Measurements from ENCODE around the gene CHIA. TPM values are rescaled to one million over a fixed set of nuclear protein-coding genes. Genes with fewer than 3 reads are reported as not detected.
A peak's percentile ranks its signal among the peaks of the same experiment; 100 is the strongest.

Gene CHIA
- total RNA-seq, 2 experiments from 2014 or later: not detected

GRCh38 chr1:111274653-111275052 is 16.0 kb upstream of the CHIA start:
- Mint-ChIP-seq H3K9me3 (peaks cover 10% of the 10 kb centered on the region), H3K4me3 (no peak overlapping the region), H3K4me1 (peaks cover 37% of the 10 kb centered on the region), H3K27ac (peak overlapping the region; percentile 15), H3K27me3 (peaks cover 30% of the 10 kb centered on the region), H3K36me3 (peaks cover 5% of the 10 kb centered on the region)
- peak; percentile 14 for DNase-seq

DNA sequence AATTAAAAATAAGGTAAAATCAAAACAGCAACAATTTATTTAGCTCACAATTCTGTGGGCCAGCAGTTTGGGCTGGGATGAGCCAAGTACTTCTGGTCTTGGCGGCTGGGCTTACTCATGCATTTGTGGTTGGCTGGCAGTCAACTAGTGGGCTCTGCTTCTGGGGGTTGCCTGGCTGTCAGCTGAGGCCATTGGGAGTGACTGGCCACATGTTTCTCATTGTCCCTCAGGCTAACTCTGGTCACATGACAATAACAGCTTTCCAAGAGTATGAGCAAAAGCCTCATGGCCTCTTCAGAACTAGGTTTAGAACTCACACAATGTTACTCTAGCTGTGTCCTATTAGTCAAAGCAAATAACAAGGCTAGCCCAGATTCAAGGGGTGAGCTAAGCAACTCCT is 15.6 kb upstream of the CHIA start:
- H3K27me3 Mint-ChIP-seq: peaks cover 27% of the 10 kb centered on the region
- H3K4me1 Mint-ChIP-seq: peaks cover 37% of the 10 kb centered on the region
- H3K36me3 Mint-ChIP-seq: peaks cover 5% of the 10 kb centered on the region
- peak; percentile 47 for DNase-seq
- no peak overlapping the region for H3K4me3 Mint-ChIP-seq
- H3K27ac Mint-ChIP-seq: peak overlapping the region; percentile 19
- H3K9me3 Mint-ChIP-seq: peaks cover 10% of the 10 kb centered on the region

DNA sequence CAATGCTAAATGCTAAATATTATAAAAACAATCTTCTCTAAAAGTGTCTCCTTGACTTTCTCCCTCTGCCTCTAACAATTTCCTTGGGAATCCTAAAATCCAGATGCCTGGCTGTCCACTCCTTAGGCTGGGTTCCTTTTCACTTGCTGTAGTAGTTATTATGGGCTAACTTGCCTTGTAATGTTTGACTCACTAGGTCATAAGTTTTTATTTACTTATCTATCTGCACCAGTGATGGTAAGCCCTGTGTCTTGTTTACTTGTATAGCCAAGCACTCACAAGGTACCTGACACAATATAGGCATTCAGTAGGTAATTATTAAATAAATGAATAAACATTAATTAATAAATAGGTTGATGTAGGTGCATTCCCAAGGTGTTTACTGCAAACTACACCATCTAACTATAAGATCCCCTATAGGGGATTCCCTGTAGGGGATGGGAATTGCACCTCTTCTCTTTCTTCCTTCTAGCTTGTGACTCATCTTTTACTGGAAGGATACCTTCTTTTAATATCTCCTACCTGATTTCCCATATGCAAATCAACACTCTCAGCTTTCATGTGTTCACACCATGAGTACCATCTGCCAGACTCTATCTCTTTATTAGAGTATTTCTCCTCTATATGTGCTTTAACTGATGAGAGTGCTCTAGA is 14.7 kb upstream of the CHIA start:
- no peak overlapping the region for H3K27ac Mint-ChIP-seq
- H3K36me3 Mint-ChIP-seq: peaks cover 5% of the 10 kb centered on the region
- H3K4me1 Mint-ChIP-seq: peaks cover 37% of the 10 kb centered on the region
- no peak for DNase-seq
- peaks cover 10% of the 10 kb centered on the region for H3K9me3 Mint-ChIP-seq
- no peak overlapping the region for H3K4me3 Mint-ChIP-seq
- peaks cover 19% of the 10 kb centered on the region for H3K27me3 Mint-ChIP-seq

- Mint-ChIP-seq H3K4me1 (peaks cover 33% of the 10 kb centered on the region), H3K27me3 (no peaks in the 10 kb centered on the region), H3K9me3 (peaks cover 10% of the 10 kb centered on the region), H3K36me3 (peaks cover 3% of the 10 kb centered on the region), H3K4me3 (no peak overlapping the region), H3K27ac (no peak overlapping the region)
- DNase-seq: no peak
Observed at GRCh38 chr1:111279144-111279543, 11.5 kb upstream of the CHIA start.

DNA sequence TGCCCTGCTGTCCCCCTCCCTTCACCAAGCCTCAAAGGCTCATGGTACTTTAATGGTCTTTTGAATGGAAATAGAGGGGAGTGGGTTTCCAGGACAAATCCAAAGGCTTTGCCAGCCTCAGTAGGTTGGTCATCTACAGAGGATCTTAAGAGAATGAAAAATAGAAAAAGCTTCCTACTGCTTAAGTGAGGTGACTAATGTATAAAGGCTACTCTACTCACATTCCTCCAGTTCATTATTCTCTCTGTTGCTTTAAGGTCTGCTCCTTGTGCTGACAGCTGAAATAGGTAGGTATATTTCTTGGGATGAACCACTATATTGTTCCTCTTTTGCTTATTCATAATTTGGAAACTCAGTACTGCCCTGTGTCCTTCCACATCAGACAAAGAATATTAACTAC is 10.4 kb upstream of the CHIA start:
- Mint-ChIP-seq H3K36me3 (peaks cover 3% of the 10 kb centered on the region), H3K4me3 (no peak overlapping the region), H3K4me1 (peaks cover 22% of the 10 kb centered on the region), H3K27ac (no peak overlapping the region), H3K27me3 (no peaks in the 10 kb centered on the region), H3K9me3 (peaks cover 10% of the 10 kb centered on the region)
- DNase-seq: no peak

GRCh38 chr1:111281411-111281810 is 9.2 kb upstream of the CHIA start:
- DNase-seq: no peak
- H3K9me3 Mint-ChIP-seq: peaks cover 10% of the 10 kb centered on the region
- H3K4me3 Mint-ChIP-seq: no peak overlapping the region
- peaks cover 2% of the 10 kb centered on the region for H3K36me3 Mint-ChIP-seq
- H3K4me1 Mint-ChIP-seq: peaks cover 14% of the 10 kb centered on the region
- H3K27ac Mint-ChIP-seq: no peak overlapping the region
- no peaks in the 10 kb centered on the region for H3K27me3 Mint-ChIP-seq

DNA sequence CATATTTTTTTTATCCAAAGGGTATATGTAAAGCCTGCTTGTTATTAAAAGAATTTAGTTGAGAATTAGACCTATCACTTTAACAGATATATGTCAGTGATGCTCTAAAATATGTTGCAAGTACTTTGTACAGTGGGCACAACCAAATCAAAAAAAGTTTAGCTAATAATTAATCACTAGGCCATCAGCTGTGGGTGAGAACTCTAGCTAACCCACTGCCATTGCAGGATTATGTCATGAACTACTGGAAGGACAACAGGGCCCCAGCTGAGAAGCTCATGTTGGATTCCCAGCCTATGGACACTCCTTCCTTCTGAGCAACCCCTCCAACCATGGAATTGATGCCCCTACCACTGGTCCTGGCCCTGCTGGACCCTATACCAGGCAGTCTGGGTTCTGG is 6.8 kb upstream of the CHIA start:
- Mint-ChIP-seq H3K27ac (no peak overlapping the region), H3K27me3 (no peaks in the 10 kb centered on the region), H3K4me3 (no peak overlapping the region), H3K9me3 (peaks cover 4% of the 10 kb centered on the region), H3K4me1 (peaks cover 9% of the 10 kb centered on the region), H3K36me3 (no peaks in the 10 kb centered on the region)
- DNase-seq: no peak

DNA sequence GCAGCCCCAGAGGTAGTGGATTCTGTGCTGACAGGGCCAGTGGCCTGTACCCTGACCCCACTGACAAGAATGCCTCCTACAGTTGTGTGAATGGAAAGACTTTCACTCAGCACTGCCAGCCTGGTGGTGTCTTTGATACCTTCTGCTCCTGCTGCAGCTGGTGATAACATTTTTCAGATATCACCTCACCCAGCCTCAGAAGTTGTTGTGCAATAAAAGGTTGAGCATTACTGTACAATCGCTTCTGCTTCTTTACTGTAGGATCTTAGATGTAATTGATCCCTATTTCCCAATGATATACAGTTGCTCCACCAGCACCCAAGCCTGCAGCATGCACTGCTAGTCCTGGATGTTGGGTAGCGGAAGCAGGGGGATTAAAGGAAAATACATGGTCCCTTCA is 4.8 kb upstream of the CHIA start:
- DNase-seq: no peak
- H3K36me3 Mint-ChIP-seq: no peaks in the 10 kb centered on the region
- H3K9me3 Mint-ChIP-seq: no peaks in the 10 kb centered on the region
- no peak overlapping the region for H3K4me3 Mint-ChIP-seq
- H3K4me1 Mint-ChIP-seq: peaks cover 2% of the 10 kb centered on the region
- H3K27ac Mint-ChIP-seq: no peak overlapping the region
- H3K27me3 Mint-ChIP-seq: no peaks in the 10 kb centered on the region

- Mint-ChIP-seq H3K27me3 (no peaks in the 10 kb centered on the region), H3K4me1 (no peaks in the 10 kb centered on the region), H3K27ac (no peak overlapping the region), H3K9me3 (peaks cover 3% of the 10 kb centered on the region), H3K4me3 (no peak overlapping the region), H3K36me3 (no peaks in the 10 kb centered on the region)
- no peak for DNase-seq
Observed at GRCh38 chr1:111286912-111287311, 3.7 kb upstream of the CHIA start.

DNA sequence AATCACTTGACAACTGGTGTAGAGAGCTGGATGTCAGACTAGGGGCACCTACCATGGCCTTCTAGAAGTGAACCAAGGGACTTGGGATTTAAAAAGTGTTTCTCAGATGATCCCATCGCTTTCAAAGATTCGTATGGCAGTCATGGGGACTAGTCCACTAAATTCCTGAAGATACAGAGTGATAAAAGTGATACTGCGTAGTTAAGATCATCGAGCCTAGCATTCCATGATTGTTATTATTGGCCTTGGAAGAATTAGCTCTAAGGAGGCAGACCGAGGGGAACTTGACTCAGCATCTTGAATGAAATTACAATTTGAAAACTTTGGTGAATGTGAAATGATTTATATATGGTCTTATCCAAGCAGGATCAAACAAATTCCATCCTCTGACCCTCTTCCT is 1.3 kb upstream of the CHIA start:
- Mint-ChIP-seq H3K36me3 (no peaks in the 10 kb centered on the region), H3K27ac (no peak overlapping the region), H3K9me3 (peaks cover 3% of the 10 kb centered on the region), H3K4me1 (no peaks in the 10 kb centered on the region), H3K27me3 (no peaks in the 10 kb centered on the region), H3K4me3 (no peak overlapping the region)
- no peak for DNase-seq

DNA sequence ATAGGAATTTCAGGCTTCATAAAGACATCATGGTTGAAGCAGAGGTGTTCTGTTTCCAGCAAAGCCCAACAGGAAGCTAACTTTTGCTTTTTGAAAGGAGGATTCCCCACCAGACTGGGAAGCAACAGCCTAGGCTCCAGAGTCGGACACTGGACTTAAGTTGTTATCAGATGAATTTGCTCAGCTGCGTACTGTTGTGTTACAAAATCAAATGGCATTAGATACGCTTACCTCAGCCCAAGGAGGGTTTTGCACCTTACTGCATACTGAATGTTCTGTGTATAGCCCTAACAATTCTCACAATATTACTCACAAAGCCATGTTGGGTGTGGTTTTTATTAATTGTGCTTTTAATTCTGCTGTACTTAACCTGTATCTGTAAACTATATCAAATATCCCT is 547 bp upstream of the CHIA start:
- Mint-ChIP-seq H3K9me3 (peaks cover 3% of the 10 kb centered on the region), H3K4me1 (peaks cover 3% of the 10 kb centered on the region), H3K27ac (no peak overlapping the region)

GRCh38 chr1:111294390-111294789 is 3.7 kb downstream of the CHIA start:
- peaks cover 14% of the 10 kb centered on the region for H3K9me3 Mint-ChIP-seq
- peaks cover 3% of the 10 kb centered on the region for H3K4me1 Mint-ChIP-seq
- DNase-seq: no peak
- no peak overlapping the region for H3K27ac Mint-ChIP-seq
- H3K27me3 Mint-ChIP-seq: no peaks in the 10 kb centered on the region
- no peak overlapping the region for H3K4me3 Mint-ChIP-seq
- peaks cover 7% of the 10 kb centered on the region for H3K36me3 Mint-ChIP-seq

More for the DNA sequence above, 547 bp upstream of the CHIA start:
- no peak for DNase-seq
- H3K27me3 Mint-ChIP-seq: no peaks in the 10 kb centered on the region
- H3K4me3 Mint-ChIP-seq: no peak overlapping the region
- H3K36me3 Mint-ChIP-seq: no peaks in the 10 kb centered on the region

- peaks cover 22% of the 10 kb centered on the region for H3K9me3 Mint-ChIP-seq
- H3K36me3 Mint-ChIP-seq: peaks cover 10% of the 10 kb centered on the region
- peaks cover 8% of the 10 kb centered on the region for H3K4me1 Mint-ChIP-seq
- no peak overlapping the region for H3K4me3 Mint-ChIP-seq
- no peak overlapping the region for H3K27ac Mint-ChIP-seq
- H3K27me3 Mint-ChIP-seq: no peaks in the 10 kb centered on the region
- no peak for DNase-seq
Observed at GRCh38 chr1:111302374-111302773, 11.7 kb downstream of the CHIA start.

GRCh38 chr1:111309690-111310089 is 19.0 kb downstream of the CHIA start:
- no peaks in the 10 kb centered on the region for H3K27me3 Mint-ChIP-seq
- no peaks in the 10 kb centered on the region for H3K9me3 Mint-ChIP-seq
- no peak overlapping the region for H3K27ac Mint-ChIP-seq
- H3K36me3 Mint-ChIP-seq: no peaks in the 10 kb centered on the region
- H3K4me1 Mint-ChIP-seq: no peaks in the 10 kb centered on the region
- H3K4me3 Mint-ChIP-seq: no peak overlapping the region
- DNase-seq: no peak

GRCh38 chr1:111318523-111318922 is 27.9 kb downstream of the CHIA start:
- Mint-ChIP-seq H3K27ac (no peak overlapping the region), H3K4me1 (peaks cover 10% of the 10 kb centered on the region), H3K4me3 (no peak overlapping the region), H3K27me3 (no peaks in the 10 kb centered on the region), H3K36me3 (no peaks in the 10 kb centered on the region), H3K9me3 (no peaks in the 10 kb centered on the region)
- no peak for DNase-seq

DNA sequence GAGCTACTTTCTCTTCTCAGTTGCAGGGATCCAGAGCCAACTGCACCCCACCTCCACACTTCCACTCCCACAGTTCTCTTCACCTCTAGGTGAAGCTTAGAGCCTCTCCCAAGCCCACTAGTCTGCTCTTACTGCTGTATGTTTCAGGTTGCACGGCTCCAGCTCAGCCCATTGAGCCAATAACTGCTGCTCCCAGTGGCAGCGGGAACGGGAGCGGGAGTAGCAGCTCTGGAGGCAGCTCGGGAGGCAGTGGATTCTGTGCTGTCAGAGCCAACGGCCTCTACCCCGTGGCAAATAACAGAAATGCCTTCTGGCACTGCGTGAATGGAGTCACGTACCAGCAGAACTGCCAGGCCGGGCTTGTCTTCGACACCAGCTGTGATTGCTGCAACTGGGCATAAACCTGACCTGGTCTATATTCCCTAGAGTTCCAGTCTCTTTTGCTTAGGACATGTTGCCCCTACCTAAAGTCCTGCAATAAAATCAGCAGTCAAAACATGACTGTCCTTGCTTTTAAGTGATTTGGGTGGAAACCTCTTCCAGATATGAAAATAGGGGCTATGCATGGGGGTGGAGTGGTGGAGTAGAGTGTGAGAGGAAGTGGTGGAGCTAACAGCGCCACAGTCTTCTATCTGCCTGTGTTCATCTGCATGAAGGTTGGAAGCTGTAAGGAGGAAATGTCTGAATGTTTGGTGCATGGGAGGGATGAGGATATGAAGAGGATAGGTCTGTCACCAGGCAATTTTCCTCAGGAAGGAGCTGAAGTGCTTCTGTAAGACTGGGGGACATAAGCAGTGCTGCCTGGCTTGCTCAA is 29.6 kb downstream of the CHIA start:
- no peaks in the 10 kb centered on the region for H3K9me3 Mint-ChIP-seq
- no peaks in the 10 kb centered on the region for H3K36me3 Mint-ChIP-seq
- no peak for DNase-seq
- H3K27me3 Mint-ChIP-seq: no peaks in the 10 kb centered on the region
- no peak overlapping the region for H3K27ac Mint-ChIP-seq
- H3K4me3 Mint-ChIP-seq: no peak overlapping the region
- H3K4me1 Mint-ChIP-seq: peaks cover 10% of the 10 kb centered on the region
